NK-92 (cell line): ENCODE data around the gene MXD3.
"Not testable (repeated sequence)": the region's sequence is repeated elsewhere in the genome, so short reads cannot be mapped to it uniquely, and the experiment has no call there.

ENCODE experiments used
- DNase-seq: peaks from one replicate; lab custom pipeline; 2025; ENCODE audit not compliant: unreplicated experiment; lab: John Stamatoyannopoulos, UW

Gene MXD3

DNA sequence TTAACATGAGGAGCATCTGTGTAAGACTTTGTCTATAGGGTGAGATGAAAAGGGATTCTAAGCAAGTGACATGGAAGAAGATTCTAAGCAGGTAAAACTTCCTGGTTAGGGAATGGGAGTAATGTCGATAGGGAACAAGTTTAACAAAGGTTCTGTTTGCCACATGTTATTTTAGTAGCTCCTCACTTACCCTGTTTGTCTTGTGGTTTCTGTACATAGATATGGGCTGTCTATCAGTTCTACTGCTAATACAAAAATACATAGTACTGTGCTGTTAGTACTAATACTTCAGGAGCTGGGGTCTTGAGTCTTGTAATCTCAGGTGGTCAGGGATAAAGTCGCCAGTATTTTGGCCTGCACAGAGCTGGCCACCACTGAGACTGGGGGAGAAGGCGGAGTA is 41.0 kb downstream of the MXD3 start:
- no peak for DNase-seq

DNA sequence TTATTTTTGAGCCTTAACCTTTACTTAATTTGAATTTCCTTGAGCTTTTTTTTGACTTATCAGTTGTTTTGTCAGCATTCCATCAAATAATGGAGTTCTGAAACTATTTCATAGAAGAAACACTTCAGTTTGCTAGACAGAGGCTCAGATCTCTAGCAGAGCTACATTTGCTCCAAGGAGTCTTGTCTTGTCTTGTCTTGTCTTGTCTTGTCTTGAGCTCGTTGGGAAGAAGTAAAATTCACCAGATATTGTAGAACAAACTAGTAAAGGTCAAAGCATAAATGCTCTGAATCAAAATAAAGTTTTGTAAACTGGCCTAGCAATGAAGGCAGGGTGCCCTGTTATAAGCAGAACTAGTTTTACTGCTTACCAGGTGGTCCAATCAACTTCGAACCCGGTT is 41.7 kb downstream of the MXD3 start:
- DNase-seq = no peak

DNA sequence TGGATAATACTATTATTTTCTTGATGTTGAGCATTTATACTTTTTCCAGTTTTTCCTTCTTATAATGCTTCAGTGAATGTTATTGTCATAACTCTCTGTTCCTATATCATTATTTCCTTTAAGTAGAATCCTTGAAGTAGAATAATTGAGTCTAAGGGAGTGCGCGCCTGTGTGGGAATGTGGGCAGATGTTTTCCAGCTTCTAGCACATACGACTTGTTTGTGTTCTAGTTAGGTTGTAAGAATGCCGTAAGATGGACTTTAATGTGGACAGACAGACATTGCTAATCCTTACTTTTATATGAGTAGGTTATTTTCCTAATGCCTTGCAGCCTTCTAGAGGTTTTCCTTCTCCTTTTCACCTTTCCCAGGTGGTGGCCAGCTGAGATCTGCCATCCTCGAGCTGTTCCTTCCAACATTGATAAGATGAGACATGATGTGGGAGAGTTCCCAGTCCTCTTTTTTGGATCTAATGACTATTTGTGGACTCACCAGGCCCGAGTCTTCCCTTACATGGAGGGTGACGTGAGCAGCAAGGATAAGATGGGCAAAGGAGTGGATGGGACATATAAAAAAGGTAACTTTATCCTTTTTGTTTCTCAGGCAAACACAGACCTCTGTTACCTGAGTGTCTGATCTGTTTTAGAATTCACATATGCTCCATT is 42.3 kb downstream of the MXD3 start:
- no peak for DNase-seq

DNA sequence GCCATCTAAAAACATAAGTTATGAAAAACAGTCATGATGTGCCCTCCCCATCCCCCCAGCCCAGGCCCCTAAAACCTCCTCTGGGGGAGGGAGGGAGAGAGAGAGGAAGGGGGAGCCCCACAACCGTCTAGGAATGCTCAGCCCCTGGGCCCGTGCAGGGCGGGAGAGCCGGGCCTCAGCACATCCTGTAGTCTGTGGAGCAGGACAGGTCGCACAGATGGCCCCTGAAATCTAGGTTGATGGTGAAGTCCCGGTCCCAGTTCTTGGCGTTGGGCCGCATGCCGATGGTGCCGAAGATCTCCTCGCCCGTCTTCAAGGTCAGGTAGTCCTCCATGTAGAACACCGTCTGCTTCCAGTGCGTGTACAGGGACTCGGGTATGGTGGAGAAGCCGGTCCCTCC is 46.3 kb downstream of the MXD3 start:
- DNase-seq = no peak

DNA sequence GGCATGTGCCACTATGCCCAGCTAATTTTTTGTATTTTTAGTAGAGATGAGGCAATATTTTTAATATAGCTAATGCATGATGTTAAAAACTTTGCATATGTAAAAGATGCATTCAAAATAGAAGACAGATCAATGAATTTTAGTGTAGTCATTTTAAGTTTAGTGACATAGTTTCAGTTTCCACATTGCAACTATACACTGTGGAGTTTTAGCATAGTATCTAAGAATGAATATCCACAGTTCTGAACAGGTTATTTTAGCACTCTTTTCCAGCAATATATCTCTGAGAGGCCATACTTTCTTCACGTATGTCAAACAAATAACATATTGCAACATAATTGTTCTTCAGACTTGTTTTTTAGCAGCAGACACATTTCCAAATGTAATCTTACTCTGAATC is 47.5 kb downstream of the MXD3 start:
- no peak for DNase-seq

DNA sequence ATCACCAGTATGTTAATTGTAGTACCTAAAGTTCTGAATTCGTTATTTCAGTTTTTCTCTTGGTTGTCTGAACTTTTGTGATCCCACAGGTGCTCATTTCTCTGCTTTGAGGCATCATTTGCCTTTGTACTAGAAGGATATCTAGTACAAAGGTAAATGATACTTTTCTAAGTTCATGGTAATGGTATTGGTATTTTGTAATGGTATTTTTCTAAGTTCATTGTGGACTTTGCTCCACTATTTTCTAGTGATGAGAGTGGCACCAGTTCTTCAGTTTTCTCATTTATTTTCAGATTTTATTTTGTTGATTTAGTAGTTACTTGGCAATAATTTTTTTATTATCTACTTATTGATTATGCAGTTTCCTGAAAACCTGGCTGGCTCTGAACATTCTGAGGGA is 50.2 kb downstream of the MXD3 start:
- no peak for DNase-seq

DNA sequence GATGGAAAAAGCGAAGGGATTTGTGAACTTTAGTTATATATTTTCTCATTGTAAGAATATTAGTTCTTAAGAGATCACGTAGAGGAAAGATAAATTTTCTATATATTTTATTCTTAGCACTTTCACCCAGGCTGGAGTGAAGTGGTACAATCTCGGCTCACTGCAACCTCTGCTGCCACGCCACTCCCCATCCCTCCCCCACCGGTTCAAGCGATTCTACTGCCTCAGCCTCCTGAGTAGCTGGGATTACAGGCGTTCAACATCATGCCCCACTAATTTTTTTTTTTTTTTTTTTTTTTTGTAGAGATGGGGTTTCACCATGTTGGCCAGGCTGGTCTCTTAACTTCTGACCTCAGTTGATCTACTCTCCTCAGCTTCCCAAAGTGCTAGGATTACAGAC is 50.7 kb downstream of the MXD3 start:
- DNase-seq = no peak

DNA sequence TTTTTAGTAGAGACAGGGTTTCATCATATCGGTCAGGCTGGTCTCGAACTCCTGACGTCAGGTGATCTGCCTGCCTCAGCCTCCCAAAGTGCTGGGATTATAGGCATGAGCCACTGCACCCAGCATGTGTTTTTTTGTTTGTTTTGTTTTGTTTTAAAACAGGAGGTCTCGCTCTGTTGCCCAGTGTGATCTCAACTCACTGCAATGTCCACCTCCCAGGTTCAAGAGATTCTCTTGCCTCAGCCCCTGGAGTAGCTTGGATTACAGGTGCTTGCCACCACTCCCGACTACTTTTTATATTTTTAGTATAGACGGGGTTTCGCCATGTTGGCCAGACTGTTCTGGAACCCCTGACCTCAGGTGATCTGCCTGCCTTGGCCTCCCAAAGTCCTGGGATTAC is 53.0 kb downstream of the MXD3 start:
- not testable (repeated sequence) for DNase-seq
